KMS-11 (cell line): Measurements from ENCODE around the gene ABHD6.

Experiments
- H2AFZ ChIP-seq: fragments of 200-600 bp; sonication (generic); 2 replicates; pipeline ENCODE4 v1.6.1; 2016; ENCODE audit warnings: antibody characterized with exemption, mixed run types, low read depth
- H3K27ac ChIP-seq: fragments of 200-600 bp; sonication (generic); 2 replicates; pipeline ENCODE4 v1.6.1; 2016; ENCODE audit warnings: mild to moderate bottlenecking, mixed run types
- H3K27me3 ChIP-seq: fragments of 200-600 bp; sonication (generic); 2 replicates; pipeline ENCODE4 v1.6.1; 2017; ENCODE audit warnings: mild to moderate bottlenecking, low read depth, mixed run types, moderate library complexity; ENCODE audit not compliant: insufficient read depth
- H3K36me3 ChIP-seq: fragments of 200-600 bp; sonication (generic); 2 replicates; pipeline ENCODE4 v1.6.1; 2017; ENCODE audit warnings: mild to moderate bottlenecking, mixed run types; ENCODE audit not compliant: insufficient read depth
- H3K4me1 ChIP-seq: fragments of 200-600 bp; sonication (generic); 2 replicates; pipeline ENCODE4 v1.6.1; 2016; ENCODE audit warnings: mild to moderate bottlenecking, low read depth, mixed run types; ENCODE audit not compliant: poor library complexity, severe bottlenecking
- H3K4me2 ChIP-seq: fragments of 200-600 bp; sonication (generic); 2 replicates; pipeline ENCODE4 v1.7.0; 2016; ENCODE audit warnings: mild to moderate bottlenecking, mixed run types
- H3K4me3 ChIP-seq: fragments of 200-600 bp; sonication (generic); IDR thresholded peaks from 2 replicates; pipeline ENCODE4 v1.6.1; 2017; ENCODE audit warnings: low read depth, low read length, mixed read lengths; ENCODE audit not compliant: insufficient read depth
- H3K79me2 ChIP-seq: fragments of 200-600 bp; sonication (generic); 2 replicates; pipeline ENCODE4 v1.6.1; 2016; ENCODE audit warnings: low read depth, mixed run types; ENCODE audit not compliant: insufficient read depth
- H3K9ac ChIP-seq: fragments of 200-600 bp; sonication (generic); 2 replicates; pipeline ENCODE4 v1.6.1; 2016; ENCODE audit warnings: mild to moderate bottlenecking, mixed run types
- H4K20me1 ChIP-seq: fragments of 200-600 bp; sonication (generic); 2 replicates; pipeline ENCODE4 v1.6.1; 2016; ENCODE audit warnings: mild to moderate bottlenecking, mixed run types; ENCODE audit not compliant: insufficient read depth
- TF ChIP-seq, protein P1 (sequence below): fragments of 200-600 bp; sonication (generic); conservative IDR thresholded peaks from 2 replicates; pipeline ENCODE4 v1.6.1; 2017; ENCODE audit warnings: low read depth, mild to moderate bottlenecking, antibody characterized with exemption, low read length, moderate library complexity, mixed read lengths

Gene ABHD6

GRCh38 chr3:58190291-58190690, 47.3 kb upstream of the ABHD6 start:
- Histone ChIP-seq H4K20me1 (no peaks in the 10 kb centered on the region), H3K36me3 (no peaks in the 10 kb centered on the region), H3K9ac (no peak overlapping the region), H3K4me1 (peaks cover 4% of the 10 kb centered on the region), H3K4me2 (no peak overlapping the region), H3K4me3 (no peak overlapping the region), H3K79me2 (no peaks in the 10 kb centered on the region), H3K27ac (no peak overlapping the region), H3K27me3 (no peaks in the 10 kb centered on the region), H2AFZ (no peak overlapping the region)
- TF ChIP-seq, protein P1, sequence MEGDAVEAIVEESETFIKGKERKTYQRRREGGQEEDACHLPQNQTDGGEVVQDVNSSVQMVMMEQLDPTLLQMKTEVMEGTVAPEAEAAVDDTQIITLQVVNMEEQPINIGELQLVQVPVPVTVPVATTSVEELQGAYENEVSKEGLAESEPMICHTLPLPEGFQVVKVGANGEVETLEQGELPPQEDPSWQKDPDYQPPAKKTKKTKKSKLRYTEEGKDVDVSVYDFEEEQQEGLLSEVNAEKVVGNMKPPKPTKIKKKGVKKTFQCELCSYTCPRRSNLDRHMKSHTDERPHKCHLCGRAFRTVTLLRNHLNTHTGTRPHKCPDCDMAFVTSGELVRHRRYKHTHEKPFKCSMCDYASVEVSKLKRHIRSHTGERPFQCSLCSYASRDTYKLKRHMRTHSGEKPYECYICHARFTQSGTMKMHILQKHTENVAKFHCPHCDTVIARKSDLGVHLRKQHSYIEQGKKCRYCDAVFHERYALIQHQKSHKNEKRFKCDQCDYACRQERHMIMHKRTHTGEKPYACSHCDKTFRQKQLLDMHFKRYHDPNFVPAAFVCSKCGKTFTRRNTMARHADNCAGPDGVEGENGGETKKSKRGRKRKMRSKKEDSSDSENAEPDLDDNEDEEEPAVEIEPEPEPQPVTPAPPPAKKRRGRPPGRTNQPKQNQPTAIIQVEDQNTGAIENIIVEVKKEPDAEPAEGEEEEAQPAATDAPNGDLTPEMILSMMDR: no peak

- Histone ChIP-seq H3K4me1 (peaks cover 4% of the 10 kb centered on the region), H4K20me1 (no peaks in the 10 kb centered on the region), H3K79me2 (no peaks in the 10 kb centered on the region), H3K4me3 (no peak overlapping the region), H3K27me3 (no peaks in the 10 kb centered on the region), H3K27ac (no peak overlapping the region), H2AFZ (no peak overlapping the region), H3K4me2 (no peak overlapping the region), H3K36me3 (no peaks in the 10 kb centered on the region), H3K9ac (no peak overlapping the region)
- TF ChIP-seq, protein P1: no peak
Measured at GRCh38 chr3:58190882-58191281, 46.7 kb upstream of the ABHD6 start.

DNA sequence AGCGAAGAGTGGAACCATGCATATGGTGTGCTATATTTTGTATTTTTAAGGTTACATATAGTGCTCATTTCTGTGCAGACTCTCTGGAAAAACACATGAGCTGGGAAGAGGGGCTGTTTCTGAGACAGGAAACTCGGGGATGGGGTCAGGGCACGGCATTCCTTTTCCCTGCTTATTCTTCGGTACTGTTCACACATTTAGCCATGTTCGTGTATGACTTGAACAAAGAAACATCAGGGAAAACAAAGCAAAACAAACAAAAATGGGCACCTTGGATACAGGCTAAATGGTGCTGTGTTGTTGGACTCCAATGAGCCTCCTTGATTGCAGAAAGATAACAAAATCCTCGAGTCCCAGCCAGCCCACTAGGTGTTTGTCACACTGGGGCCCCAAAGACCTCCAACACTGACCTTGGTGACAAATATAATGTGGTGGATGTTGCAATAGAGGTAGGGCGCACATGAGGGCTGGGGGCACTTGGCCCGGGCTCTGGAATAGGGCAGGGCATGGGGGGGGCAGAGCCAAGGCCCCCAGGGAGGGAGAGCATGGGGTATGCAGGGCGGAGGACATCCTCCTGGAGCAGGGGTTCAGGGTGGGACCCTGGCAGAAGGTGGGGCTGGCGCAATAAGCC, 46.1 kb upstream of the ABHD6 start:
- H3K79me2 ChIP-seq: no peaks in the 10 kb centered on the region
- TF ChIP-seq, protein P1: no peak
- no peak overlapping the region for H3K4me2 ChIP-seq
- no peaks in the 10 kb centered on the region for H4K20me1 ChIP-seq
- no peaks in the 10 kb centered on the region for H3K27me3 ChIP-seq
- H3K27ac ChIP-seq: no peak overlapping the region
- H2AFZ ChIP-seq: no peak overlapping the region
- H3K36me3 ChIP-seq: no peaks in the 10 kb centered on the region
- H3K4me3 ChIP-seq: no peak overlapping the region
- peaks cover 4% of the 10 kb centered on the region for H3K4me1 ChIP-seq
- no peak overlapping the region for H3K9ac ChIP-seq

DNA sequence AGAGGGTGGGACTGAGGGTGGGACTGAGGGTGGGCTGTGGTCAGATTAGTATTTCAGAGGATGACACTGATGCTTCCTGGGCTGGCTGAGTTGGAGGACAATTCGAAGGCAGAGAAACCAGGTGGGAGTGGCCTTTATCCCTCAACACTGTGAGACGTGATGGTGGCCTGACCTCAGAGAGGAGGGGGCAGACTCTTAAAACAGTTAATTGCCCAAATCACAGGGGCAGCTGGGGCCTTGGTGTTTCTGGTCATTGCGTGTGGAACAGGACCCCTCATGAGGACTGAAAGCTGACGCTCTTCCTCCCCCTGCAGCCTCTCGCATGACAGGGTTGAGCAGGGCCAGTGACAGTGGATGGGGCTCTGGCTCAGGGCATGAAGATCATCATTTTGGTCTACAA, 45.5 kb upstream of the ABHD6 start:
- Histone ChIP-seq H3K27me3 (no peaks in the 10 kb centered on the region), H3K4me2 (no peak overlapping the region), H2AFZ (no peak overlapping the region), H3K27ac (no peak overlapping the region), H3K4me3 (no peak overlapping the region), H3K9ac (no peak overlapping the region), H3K4me1 (peaks cover 4% of the 10 kb centered on the region), H3K79me2 (no peaks in the 10 kb centered on the region), H3K36me3 (no peaks in the 10 kb centered on the region), H4K20me1 (no peaks in the 10 kb centered on the region)
- TF ChIP-seq, protein P1: no peak
